Stimulated activated CD8-positive, alpha-beta memory T cell treated with anti-CD3 and anti-CD28 coated beads, Interleukin-15, amount 100 ng/mL, for 4 hours (primary cell): ENCODE measurements around the gene NOX5.

Experiments used
- DNase-seq, 2 donors: peaks; one replicate each; pipeline ENCODE4 v3.0.0-alpha.2; 2020; ENCODE audit warnings: low read depth in 2 of 2

Gene NOX5

DNA sequence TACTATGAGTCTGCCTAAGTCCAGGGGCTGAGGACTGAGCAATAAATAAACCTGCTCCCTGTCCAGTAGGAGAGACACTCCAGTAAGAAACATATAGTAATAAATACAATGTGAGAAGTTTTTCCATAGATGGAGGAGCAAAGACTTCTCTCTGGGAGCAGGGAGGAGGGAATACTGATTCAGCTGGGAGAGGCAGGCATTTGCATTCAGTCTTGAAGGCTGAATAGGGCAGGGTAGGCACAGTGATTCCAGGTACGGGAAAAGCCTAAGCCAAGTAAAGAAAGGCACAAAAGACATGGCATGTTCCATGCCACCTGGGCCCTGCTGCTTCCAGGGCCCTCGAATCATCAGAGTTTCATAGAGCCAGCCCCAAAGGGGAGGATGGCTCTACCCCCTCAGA is 86.3 kb downstream of the NOX5 start:
- DNase-seq = no peak

DNA sequence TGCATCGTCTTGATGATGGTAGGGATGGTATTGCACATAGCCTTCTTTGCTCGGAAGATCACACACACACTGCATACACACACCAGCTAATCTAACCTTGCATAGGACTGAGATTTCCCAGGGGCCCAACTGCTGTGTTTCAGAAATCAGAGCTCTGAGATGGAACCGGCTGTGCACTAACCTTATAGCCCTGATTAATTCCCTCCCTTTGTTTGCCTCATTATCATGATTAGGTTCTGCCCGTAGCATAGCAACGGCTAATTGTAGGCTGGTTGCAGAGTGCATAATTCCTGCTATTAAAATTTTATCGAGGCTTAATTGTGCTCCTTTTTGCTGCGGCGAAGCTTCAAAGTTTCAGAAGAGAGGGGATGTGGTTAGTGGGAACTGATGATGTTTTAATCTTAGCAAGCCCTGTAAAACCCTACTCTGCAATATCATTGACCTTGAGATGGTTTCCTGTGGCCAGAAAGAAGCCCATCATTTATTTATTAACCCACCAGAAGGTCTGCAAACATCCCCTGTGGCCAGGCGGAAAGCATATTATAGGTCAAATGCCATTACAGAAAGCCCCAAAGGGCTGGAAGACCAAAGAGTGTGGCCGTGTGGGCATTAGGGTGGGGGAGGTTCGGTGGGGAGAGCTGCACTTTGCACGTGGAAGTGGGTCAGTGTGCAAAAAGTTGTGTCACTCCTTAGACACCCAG is 89.7 kb downstream of the NOX5 start:
- DNase-seq = no peak

DNA sequence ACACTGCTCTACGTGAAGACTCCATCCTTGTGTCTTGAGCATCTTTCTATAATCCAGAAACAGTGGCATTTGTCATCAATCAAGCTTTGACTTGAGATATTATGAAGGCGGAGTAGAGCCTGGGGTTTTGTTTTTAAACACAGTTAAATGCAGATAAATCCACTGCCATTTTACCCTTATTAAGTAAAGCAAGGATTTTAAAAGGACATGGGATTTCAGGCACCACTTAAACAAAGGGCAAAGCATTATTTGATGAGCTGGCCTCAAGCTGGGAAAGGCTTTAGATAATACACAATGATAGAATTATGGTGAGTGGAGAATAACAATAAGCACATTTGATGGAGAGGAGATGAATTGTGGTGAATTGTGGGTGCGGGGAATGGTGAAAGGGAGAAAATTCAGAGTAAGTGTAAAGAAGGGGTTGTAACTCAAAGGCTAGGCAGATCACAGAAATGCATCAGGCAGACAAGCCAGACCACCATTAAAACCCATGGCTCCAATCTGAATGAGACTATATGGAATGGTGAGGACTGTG is 91.0 kb downstream of the NOX5 start:
- DNase-seq = no peak

DNA sequence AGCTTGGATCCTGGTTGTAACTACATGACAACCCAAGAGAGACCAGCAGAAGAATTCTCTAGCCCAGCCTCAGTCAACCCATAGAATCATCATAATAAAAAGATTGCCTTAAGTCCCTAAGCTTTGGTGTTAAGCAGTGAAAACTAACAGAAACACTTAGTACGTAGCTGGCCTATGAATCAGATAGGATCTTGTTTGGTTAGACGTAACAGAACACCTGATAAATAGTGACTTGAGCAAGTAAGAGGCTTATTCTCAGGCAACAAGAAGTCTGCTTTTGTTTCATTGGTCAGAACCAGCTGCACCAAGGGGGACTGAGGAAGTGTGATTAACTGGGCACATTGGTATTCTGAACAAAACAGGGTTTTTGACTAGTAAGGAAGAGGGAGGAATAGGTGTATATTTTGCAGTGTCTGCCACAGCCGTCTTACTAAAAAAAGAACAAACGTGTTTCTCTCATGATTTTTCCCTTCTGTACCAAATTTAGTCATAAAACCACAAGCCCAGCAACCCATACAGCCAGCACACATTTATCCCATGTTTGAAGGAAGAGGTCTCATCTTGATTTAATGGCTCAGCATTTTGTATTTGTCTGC is 92.6 kb downstream of the NOX5 start:
- DNase-seq = no peak
